Measurements from ENCODE around the gene PPP3CB.

PPP3CB gene

GRCh38 chr10:73495884-73496674, at the start of gene PPP3CB:
TSS of gene PPP3CB (minus strand) at chr10:73496024. CDS start at chr10:73495889, 135 bp downstream.
- peak; percentile 77 to 86 for DNase-seq (ENCODE audit: low read depth in 2 of 2, low spot score in 1 of 2)

- DNase-seq (ENCODE audit: low read depth in 2 of 2, low spot score in 1 of 2), result no peak
Observed at GRCh38 chr10:73545357-73545756, 49.5 kb upstream of the PPP3CB start.

DNA sequence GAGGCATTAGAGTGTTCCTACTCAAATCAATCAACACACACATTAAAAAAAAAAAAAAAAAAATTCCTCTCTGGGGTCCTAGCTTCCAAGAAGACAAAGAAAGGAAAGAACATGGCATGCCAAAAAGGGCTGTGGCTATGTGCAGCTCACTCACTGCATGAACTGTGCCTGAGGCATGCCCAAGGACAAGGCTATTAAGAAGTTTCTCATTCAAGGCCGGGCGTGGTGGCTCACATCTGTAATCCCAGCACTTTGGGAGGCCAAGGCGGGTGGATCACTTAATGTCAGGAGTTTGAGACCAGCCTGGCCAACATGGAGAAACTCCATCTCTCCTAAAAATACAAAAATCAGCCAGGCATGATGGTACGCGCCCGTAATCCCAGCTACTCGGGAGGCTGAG, 41.9 kb upstream of the PPP3CB start:
- DNase-seq (ENCODE audit: low read depth in 2 of 2, low spot score in 1 of 2), result no peak

DNA sequence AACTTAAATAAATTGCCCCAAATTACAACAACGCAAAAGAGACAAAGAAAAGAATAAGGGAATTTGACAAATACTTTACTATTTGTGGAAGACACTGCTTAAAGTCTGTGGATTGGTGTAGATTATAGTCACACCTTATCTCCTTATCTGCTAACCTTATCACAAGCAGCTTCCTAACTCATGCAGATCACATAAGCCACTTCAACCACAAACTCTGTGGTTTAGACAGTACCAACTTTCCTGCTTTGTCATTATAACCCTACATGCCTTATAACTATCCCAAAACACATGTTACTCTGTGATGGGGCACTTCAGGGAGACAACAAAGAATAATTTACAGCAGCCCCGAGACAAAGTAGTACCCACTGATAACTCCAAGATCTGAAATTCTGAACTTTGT, 41.5 kb upstream of the PPP3CB start:
- DNase-seq (ENCODE audit: low read depth in 2 of 2, low spot score in 1 of 2), result no peak

GRCh38 chr10:73534857-73535256, 39.0 kb upstream of the PPP3CB start:
- no peak for DNase-seq (ENCODE audit: low read depth in 2 of 2, low spot score in 1 of 2)

- DNase-seq (ENCODE audit: low read depth in 2 of 2, low spot score in 1 of 2), result peak; percentile 4 to 11
Observed at GRCh38 chr10:73529089-73529832, 33.4 kb upstream of the PPP3CB start.

DNA sequence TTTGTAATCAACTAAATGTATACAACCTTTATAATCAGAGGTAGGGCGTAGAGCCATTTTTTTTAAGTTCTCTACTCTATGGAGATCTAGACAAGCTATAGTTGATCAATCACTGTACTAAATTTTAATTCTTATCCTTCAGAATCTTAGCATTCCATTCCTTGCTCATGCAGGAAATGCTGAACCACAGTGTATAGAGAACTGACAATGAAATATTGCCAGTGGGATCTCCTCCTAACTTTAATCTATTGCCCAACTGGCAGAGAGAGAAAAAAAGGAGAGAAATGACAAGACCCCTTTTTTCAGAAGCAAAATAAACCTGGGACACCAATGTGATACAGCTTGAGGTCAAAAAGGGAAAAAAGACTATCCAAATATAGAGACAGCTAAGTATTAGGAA, 26.4 kb upstream of the PPP3CB start:
- DNase-seq (ENCODE audit: low read depth in 2 of 2, low spot score in 1 of 2), result no peak

- no peak for DNase-seq (ENCODE audit: low read depth in 2 of 2, low spot score in 1 of 2)
Observed at GRCh38 chr10:73519336-73519735, 23.5 kb upstream of the PPP3CB start.

DNA sequence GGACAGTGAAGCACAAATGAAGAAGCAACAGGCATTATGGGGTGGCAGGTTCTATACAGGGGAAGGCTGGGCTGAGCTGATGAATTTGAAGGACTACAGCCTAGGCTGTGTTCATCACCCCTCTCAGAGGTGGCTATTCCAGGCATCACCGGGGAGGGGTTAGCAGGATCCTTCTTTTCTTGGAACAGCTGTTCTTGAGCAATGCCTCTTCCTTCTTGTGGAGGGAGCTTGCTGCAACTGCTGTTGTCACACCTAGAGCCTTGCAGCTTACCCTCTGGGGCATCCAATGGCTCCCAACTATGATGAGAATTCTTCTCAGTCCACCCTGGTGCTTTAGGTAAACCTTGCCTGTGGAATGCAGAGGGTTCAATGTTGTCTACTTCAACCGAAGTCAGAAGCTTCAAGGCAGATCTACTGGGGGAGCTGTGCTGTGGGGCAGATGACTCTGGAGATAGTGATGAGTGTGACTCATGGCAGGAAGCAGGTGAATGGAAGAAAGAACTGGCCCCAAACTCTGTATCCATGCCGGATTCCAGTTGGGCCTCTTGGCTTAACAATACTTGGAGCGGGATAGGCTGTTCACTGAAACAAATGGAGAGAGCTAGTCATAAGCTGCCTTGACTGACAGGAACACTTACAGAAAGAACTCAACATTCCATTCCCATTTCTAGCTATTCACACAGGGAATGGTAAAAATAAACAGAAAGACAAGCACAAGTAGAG, 21.5 kb upstream of the PPP3CB start:
- DNase-seq (ENCODE audit: low read depth in 2 of 2, low spot score in 1 of 2), result no peak

GRCh38 chr10:73512207-73512743, 16.5 kb upstream of the PPP3CB start:
- no peak for DNase-seq (ENCODE audit: low read depth in 2 of 2, low spot score in 1 of 2)

- DNase-seq (ENCODE audit: low read depth in 2 of 2, low spot score in 1 of 2), result no peak
Observed at GRCh38 chr10:73509695-73510094, 13.9 kb upstream of the PPP3CB start.

- DNase-seq (ENCODE audit: low read depth in 2 of 2, low spot score in 1 of 2), result no peak
Observed at GRCh38 chr10:73506491-73506890, 10.7 kb upstream of the PPP3CB start.

DNA sequence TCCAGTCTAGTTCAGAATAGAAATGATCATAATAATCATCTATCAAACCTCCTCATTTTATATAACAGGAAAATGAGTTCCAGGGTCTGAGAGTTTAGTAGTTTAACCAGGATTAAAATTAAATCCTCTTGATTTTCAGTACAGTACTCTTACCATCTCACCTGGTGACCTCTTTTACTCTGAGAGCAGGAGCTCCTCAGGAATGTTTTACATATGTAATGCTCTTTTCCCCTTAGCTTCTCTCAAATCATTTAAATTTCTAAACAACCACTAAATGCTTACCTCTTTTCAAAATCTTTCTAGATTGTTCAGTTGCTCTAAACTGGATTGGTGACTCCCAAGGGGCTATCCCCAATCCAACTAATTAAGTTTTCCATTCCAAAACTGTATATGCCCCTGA, 10.2 kb upstream of the PPP3CB start:
- DNase-seq (ENCODE audit: low read depth in 2 of 2, low spot score in 1 of 2), result no peak

DNA sequence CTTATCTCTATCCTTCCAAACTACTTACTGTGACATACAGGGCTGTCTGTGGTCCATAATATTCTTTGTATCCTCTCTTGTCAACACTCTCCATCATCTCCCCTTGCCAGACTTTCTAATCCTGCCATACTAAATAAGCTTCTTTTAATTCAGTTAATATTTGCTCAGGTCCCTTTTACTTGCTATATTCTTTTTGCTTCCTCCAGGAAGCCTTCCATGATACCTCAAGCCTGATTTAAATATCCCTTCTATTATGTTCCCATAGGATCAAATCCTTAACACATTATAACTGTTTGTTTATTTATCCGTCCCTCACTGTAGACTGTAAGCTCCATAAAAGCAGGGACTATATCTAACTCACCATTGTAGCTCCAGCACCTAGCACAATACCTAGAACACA, 7.2 kb upstream of the PPP3CB start:
- no peak for DNase-seq (ENCODE audit: low read depth in 2 of 2, low spot score in 1 of 2)

- DNase-seq (ENCODE audit: low read depth in 2 of 2, low spot score in 1 of 2), result no peak
Observed at GRCh38 chr10:73501651-73502050, 5.8 kb upstream of the PPP3CB start.

GRCh38 chr10:73497623-73498022, 1.8 kb upstream of the PPP3CB start:
- no peak for DNase-seq (ENCODE audit: low read depth in 2 of 2, low spot score in 1 of 2)

GRCh38 chr10:73495226-73495883, 469 bp downstream of the PPP3CB start:
- DNase-seq (ENCODE audit: low read depth in 2 of 2, low spot score in 1 of 2), result peak; percentile 72 to 77

- no peak for DNase-seq (ENCODE audit: low read depth in 2 of 2, low spot score in 1 of 2)
Observed at GRCh38 chr10:73494877-73495225, 973 bp downstream of the PPP3CB start.

GRCh38 chr10:73494213-73494612, 1.6 kb downstream of the PPP3CB start:
- no peak for DNase-seq (ENCODE audit: low read depth in 2 of 2, low spot score in 1 of 2)

DNA sequence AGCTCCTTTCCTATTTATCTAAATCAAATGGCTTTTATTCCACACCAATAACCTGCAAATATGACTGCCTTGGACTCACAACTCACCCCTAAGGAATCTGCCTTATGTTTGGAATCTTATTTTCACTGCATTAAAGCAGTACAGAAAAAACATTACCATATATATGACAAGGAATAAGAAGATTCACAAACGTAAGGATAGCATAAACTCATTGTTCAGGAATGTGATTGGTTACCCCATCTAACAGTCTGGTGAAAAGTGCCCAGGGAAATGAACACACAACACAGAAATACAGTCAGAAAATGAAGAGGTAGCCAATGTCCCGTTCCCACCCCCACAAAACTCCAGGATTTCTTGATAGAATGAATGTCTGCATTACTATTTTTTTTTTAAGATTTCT, 2.0 kb downstream of the PPP3CB start:
- DNase-seq (ENCODE audit: low read depth in 2 of 2, low spot score in 1 of 2), result no peak

- no peak for DNase-seq (ENCODE audit: low read depth in 2 of 2, low spot score in 1 of 2)
Observed at GRCh38 chr10:73486601-73487000, 9.2 kb downstream of the PPP3CB start.

Measured in stimulated activated CD8-positive, alpha-beta memory T cell treated with anti-CD3 and anti-CD28 coated beads, Interleukin-4, amount 100 ng/mL, for 1 hour (primary cell).